Measurements from ENCODE around the gene PPFIA1. TPM values are rescaled to one million over a fixed set of nuclear protein-coding genes. Genes with fewer than 3 reads are reported as not detected.

Gene PPFIA1
- total RNA-seq, 4 donors from 2014 or later: 46.3 to 51.5 (median 47.2) TPM

DNA sequence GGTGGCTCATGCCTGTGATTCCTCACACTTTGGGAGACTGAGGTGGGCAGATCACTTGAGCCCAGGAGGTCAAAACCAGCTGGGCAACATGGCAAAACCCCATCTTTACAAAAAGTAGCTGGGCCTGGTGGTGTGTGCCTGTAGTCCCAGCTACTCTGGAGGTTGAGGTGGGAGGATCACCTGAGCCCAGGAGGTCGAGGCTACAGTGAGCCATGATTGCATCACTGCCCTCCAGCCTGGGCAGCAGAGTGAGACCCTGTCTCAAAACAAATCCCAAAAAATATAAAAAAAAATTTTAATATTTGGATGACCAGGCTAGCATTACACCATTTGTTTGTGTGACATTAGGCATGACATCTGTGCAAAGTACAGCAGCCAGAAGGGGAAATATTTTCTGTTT lies 78.1 kb downstream of the PPFIA1 start:
- H3K4me1 ChIP-seq: no peaks in the 10 kb centered on the region
- no peaks in the 10 kb centered on the region for H3K27me3 ChIP-seq
- DNase-seq (ENCODE audit: extremely low spot score): no peak
- WGBS: 100% methylated on average over 1 of the region's 1 CpG
- H3K4me3 ChIP-seq: no peak overlapping the region
- H3K9me3 ChIP-seq: no peaks in the 10 kb centered on the region
- H3K27ac ChIP-seq (replicated peaks in 1 of 4): no peak overlapping the region
- TF ChIP-seq, protein P1, sequence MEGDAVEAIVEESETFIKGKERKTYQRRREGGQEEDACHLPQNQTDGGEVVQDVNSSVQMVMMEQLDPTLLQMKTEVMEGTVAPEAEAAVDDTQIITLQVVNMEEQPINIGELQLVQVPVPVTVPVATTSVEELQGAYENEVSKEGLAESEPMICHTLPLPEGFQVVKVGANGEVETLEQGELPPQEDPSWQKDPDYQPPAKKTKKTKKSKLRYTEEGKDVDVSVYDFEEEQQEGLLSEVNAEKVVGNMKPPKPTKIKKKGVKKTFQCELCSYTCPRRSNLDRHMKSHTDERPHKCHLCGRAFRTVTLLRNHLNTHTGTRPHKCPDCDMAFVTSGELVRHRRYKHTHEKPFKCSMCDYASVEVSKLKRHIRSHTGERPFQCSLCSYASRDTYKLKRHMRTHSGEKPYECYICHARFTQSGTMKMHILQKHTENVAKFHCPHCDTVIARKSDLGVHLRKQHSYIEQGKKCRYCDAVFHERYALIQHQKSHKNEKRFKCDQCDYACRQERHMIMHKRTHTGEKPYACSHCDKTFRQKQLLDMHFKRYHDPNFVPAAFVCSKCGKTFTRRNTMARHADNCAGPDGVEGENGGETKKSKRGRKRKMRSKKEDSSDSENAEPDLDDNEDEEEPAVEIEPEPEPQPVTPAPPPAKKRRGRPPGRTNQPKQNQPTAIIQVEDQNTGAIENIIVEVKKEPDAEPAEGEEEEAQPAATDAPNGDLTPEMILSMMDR (IDR thresholded peaks at IDR 0.05): no peak
- no peak for TF ChIP-seq EP300 (IDR thresholded peaks at IDR 0.05)
- TF ChIP-seq POLR2AphosphoS5 (IDR thresholded peaks at IDR 0.05): no peak
- TF ChIP-seq POLR2A (IDR thresholded peaks at IDR 0.05; ENCODE audit: low read depth): no peak
- intact Hi-C loops (cut with DNase I): no loop called here
- H3K36me3 ChIP-seq: peaks cover 35 to 91% (median 76%) of the 10 kb centered on the region in 4 donors

DNA sequence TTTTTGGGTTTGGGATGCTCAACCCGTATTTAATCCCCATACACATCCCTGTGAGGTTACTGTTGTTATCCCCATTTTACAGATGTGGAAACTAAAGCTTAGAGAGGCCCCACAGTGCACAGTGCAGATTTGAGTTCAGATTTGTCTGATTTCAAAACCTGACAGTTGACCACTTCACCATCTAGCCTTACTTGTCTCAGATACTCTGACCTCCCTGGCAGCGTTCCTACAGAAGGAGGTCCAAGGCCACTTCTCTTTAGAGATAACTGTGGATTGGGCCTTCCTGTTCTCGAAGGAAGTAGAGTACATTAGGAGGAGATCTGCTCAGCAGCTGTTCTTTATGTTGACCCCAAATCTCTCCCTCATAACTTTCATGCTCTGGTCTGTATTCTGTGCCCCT lies 81.2 kb downstream of the PPFIA1 start:
- intact Hi-C loops (cut with DNase I): no loop called here

DNA sequence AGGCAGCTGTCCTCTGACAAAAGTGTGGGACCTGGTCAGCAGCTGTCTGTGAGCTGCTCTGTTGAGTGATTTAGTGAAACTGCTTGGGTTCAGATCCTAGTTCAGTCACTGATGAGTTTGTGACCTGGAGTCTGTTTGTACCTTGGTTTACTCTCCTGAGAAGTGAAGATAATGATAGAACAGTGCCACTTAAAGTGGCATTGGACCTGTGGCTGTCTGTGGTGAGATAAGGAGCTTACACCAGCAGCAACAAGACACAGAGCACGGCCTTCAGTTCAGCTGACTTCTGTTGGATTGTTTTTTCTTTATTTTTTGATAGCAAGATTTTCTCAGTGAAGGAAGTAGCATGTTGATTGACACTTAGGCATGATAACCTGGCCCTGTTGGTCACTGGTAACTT lies 81.6 kb downstream of the PPFIA1 start:
- Histone ChIP-seq H3K9me3 (no peaks in the 10 kb centered on the region), H3K27ac (replicated peaks in 1 of 4) (no peak overlapping the region), H3K36me3 (peaks cover 44 to 93% (median 81%) of the 10 kb centered on the region in 4 donors), H3K27me3 (no peaks in the 10 kb centered on the region), H3K4me1 (no peaks in the 10 kb centered on the region), H3K4me3 (no peak overlapping the region)
- no peak for DNase-seq (ENCODE audit: extremely low spot score)
- TF ChIP-seq POLR2AphosphoS5 (IDR thresholded peaks at IDR 0.05) (no peak), EP300 (IDR thresholded peaks at IDR 0.05) (no peak), POLR2A (IDR thresholded peaks at IDR 0.05; ENCODE audit: low read depth) (no peak)
- TF ChIP-seq, protein P1 (IDR thresholded peaks at IDR 0.05): no peak
- intact Hi-C loops (cut with DNase I): no loop called here
- WGBS: 94% methylated on average over 1 of the region's 1 CpG

More for the DNA sequence above, 81.2 kb downstream of the PPFIA1 start:
- Histone ChIP-seq H3K27me3 (no peaks in the 10 kb centered on the region), H3K9me3 (no peaks in the 10 kb centered on the region), H3K4me3 (no peak overlapping the region), H3K36me3 (peaks cover 39 to 93% (median 79%) of the 10 kb centered on the region in 4 donors), H3K27ac (replicated peaks in 1 of 4) (no peak overlapping the region), H3K4me1 (no peaks in the 10 kb centered on the region)
- DNase-seq (ENCODE audit: extremely low spot score): no peak
- no peak for TF ChIP-seq POLR2A (IDR thresholded peaks at IDR 0.05; ENCODE audit: low read depth)
- no peak for TF ChIP-seq POLR2AphosphoS5 (IDR thresholded peaks at IDR 0.05)
- TF ChIP-seq, protein P1 (IDR thresholded peaks at IDR 0.05): no peak
- no peak for TF ChIP-seq EP300 (IDR thresholded peaks at IDR 0.05)
- WGBS: 97% methylated on average over 3 of the region's 3 CpGs

DNA sequence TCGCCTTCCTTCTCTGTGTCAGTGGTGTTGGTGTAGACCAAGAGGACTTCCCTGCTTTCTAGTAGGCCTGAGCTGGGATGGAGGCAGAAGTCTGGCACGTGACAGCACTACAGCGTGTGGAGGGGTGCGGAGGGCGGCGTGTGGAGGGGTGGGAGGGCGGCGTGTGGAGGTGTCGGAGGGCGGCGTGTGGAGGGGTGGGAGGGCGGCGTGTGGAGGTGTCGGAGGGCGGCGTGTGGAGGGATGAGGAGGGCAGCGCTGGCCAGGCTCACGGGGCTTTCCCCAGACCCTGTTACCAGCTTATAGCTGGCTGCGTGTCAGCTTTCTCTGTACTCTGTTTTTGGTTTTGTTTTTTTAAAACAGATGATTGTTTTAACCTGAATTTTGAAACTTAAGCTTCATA lies 82.1 kb downstream of the PPFIA1 start:
- 95% methylated on average over 19 of the region's 19 CpGs for WGBS
- Histone ChIP-seq H3K4me1 (no peaks in the 10 kb centered on the region), H3K4me3 (no peak overlapping the region), H3K36me3 (peaks cover 44 to 93% (median 80%) of the 10 kb centered on the region in 4 donors), H3K27me3 (no peaks in the 10 kb centered on the region), H3K27ac (replicated peaks in 1 of 4) (no peak overlapping the region), H3K9me3 (no peaks in the 10 kb centered on the region)
- no peak for TF ChIP-seq POLR2A (IDR thresholded peaks at IDR 0.05; ENCODE audit: low read depth)
- TF ChIP-seq, protein P1 (IDR thresholded peaks at IDR 0.05): no peak
- TF ChIP-seq POLR2AphosphoS5 (IDR thresholded peaks at IDR 0.05): no peak
- no peak for TF ChIP-seq EP300 (IDR thresholded peaks at IDR 0.05)
- no peak for DNase-seq (ENCODE audit: extremely low spot score)
- intact Hi-C loops (cut with DNase I): no loop called here

DNA sequence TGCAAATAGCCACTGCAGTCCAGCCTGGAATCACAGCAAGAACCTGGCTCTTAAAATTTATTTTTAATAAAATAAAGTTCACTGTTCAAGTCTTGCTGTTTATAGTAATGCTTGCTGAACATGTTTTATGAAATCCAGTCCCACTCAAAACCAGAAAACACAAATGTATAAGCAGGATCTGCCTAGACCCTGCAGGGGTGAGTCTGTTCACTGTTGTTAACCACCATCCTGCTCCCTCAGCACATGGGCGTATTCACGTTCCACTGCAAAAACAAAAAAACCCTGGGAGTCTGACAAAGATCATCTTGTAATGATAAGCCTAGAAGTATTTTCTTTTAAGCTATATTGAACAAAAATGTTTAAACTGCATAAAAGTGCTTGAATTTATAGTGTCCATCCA lies 82.8 kb downstream of the PPFIA1 start:
- Histone ChIP-seq H3K9me3 (no peaks in the 10 kb centered on the region), H3K4me1 (peaks cover 0 to 5% (median 0%) of the 10 kb centered on the region in 4 donors), H3K27me3 (no peaks in the 10 kb centered on the region), H3K4me3 (no peak overlapping the region), H3K36me3 (peaks cover 38 to 92% (median 76%) of the 10 kb centered on the region in 4 donors), H3K27ac (replicated peaks in 1 of 4) (no peak overlapping the region)
- TF ChIP-seq, protein P1 (IDR thresholded peaks at IDR 0.05): no peak
- TF ChIP-seq POLR2A (IDR thresholded peaks at IDR 0.05; ENCODE audit: low read depth): no peak
- TF ChIP-seq EP300 (IDR thresholded peaks at IDR 0.05): no peak
- intact Hi-C loops (cut with DNase I): no loop called here
- no peak for DNase-seq (ENCODE audit: extremely low spot score)
- 86% methylated on average over 2 of the region's 2 CpGs for WGBS
